HAP-1 (cell line): Measurements from ENCODE around the gene PMPCA.
"Not testable (repeated sequence)": the region's sequence is repeated elsewhere in the genome, so short reads cannot be mapped to it uniquely, and the experiment has no call there.

Experiments used
- DNase-seq, 2 experiments: peaks; one replicate each; pipeline ENCODE4 v3.0.0-alpha.2; 2016 to 2020; ENCODE audit warnings: low spot score in 2 of 2
- H3K27me3 ChIP-seq: fragments of 250-450 bp; sonication (Bioruptor Pico); 2 replicates; pipeline ENCODE4 v1.5.1; 2020; ENCODE audit warnings: low read depth, mild to moderate bottlenecking, moderate library complexity
- H3K36me3 ChIP-seq: fragments of 250-450 bp; sonication (Bioruptor Pico); replicated peaks from 2 replicates; pipeline ENCODE4 v1.5.1; 2020; ENCODE audit warnings: mild to moderate bottlenecking
- H3K4me1 ChIP-seq: fragments of 250-450 bp; sonication (Bioruptor Pico); 2 replicates; pipeline ENCODE4 v1.5.1; 2020; ENCODE audit warnings: mild to moderate bottlenecking
- H3K4me3 ChIP-seq: fragments of 250-450 bp; sonication (Bioruptor Pico); 2 replicates; pipeline ENCODE4 v1.5.1; 2020; ENCODE audit warnings: mild to moderate bottlenecking, moderate library complexity
- H3K9me3 ChIP-seq: fragments of 250-450 bp; sonication (Bioruptor Pico); 2 replicates; pipeline ENCODE4 v1.5.1; 2020; ENCODE audit warnings: mild to moderate bottlenecking, moderate library complexity
- in situ Hi-C: fragments of 300-500 bp; cut with MboI; formaldehyde crosslinking; loops from 3 replicates; pipeline ENCODE4 v1.14.3; 2020; ENCODE audit warnings: low sequenced_read_pairs, inconsistent platforms, mixed read lengths

Gene PMPCA

GRCh38 chr9:136403915-136404800 lies 6.3 kb upstream of the PMPCA start:
- in situ Hi-C loops, result no loop called here
- no peaks in the 10 kb centered on the region for H3K27me3 ChIP-seq
- peaks cover 58% of the 10 kb centered on the region for H3K36me3 ChIP-seq
- H3K4me3 ChIP-seq, result no peak overlapping the region
- H3K4me1 ChIP-seq, result peaks cover 6% of the 10 kb centered on the region
- H3K9me3 ChIP-seq, result no peaks in the 10 kb centered on the region
- DNase-seq, result no peak

DNA sequence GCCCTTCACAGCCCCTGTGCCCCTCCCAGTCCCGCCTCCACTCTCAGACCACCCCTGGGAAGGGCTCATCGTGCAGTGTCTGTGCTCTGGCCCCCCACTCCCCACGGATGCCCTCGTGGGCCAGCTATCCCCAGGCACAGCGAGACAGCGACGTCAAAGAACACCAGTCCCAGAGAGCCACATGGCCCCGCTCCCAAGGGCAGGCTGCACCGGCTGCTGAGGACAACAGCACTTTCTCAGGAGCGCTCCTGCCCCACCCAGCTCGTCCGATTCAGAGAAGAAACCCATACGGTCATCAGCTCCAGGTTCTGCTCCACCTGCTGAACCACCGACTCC lies 5.7 kb upstream of the PMPCA start:
- no peak overlapping the region for H3K4me3 ChIP-seq
- DNase-seq, result no peak
- H3K9me3 ChIP-seq, result no peaks in the 10 kb centered on the region
- in situ Hi-C loops, result no loop called here
- H3K27me3 ChIP-seq, result no peaks in the 10 kb centered on the region
- peaks cover 61% of the 10 kb centered on the region for H3K36me3 ChIP-seq
- peaks cover 12% of the 10 kb centered on the region for H3K4me1 ChIP-seq

DNA sequence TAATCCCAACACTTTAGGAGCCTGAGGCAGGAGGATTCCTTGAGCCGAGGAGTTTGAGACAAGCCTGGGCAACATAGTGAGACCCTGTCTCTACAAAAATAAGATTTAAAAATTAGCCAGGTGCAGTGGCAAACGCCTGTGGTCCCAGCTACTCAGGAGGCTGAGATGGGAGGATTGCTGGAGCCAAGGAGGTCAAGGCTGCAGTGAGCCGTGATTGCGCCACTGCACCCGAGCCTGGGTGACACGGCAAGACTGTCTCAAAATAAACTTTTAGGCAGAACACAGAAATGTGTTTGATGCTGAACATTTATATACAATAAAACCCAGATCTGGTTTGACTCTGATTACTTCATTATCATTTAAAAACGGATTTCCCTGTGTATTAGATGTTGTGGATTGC lies 5.0 kb upstream of the PMPCA start:
- Histone ChIP-seq H3K9me3 (no peaks in the 10 kb centered on the region), H3K4me3 (no peak overlapping the region), H3K27me3 (no peaks in the 10 kb centered on the region), H3K4me1 (peaks cover 9% of the 10 kb centered on the region), H3K36me3 (peaks cover 61% of the 10 kb centered on the region)
- no peak for DNase-seq
- in situ Hi-C loops, result no loop called here

GRCh38 chr9:136405904-136406303 lies 4.6 kb upstream of the PMPCA start:
- in situ Hi-C loops, H3K4me1 ChIP-seq, DNase-seq, H3K4me3 ChIP-seq, H3K27me3 ChIP-seq, H3K9me3 ChIP-seq: not testable (repeated sequence)
- peaks cover 61% of the 10 kb centered on the region for H3K36me3 ChIP-seq

DNA sequence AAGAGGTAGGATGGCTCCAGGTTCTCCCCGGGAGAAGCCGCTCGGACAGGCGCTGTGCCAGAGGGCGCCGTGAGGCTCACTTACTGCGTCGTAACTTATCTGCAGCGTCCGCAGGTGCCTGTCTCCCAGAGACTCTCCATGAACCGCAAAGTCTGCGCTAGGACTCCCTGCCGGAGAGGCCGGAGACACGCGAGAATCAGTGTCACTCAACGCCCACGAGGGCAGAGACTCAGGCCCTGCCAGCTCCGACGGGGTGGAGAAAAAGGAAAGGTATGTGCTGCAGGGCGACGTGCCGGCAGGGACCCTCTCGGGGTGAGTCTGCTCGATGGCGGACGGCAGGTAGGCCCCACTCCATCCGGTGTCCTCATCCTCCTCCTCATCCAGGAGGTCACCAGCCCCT lies 3.4 kb upstream of the PMPCA start:
- H3K4me3 ChIP-seq, H3K9me3 ChIP-seq, DNase-seq, in situ Hi-C loops, H3K27me3 ChIP-seq: not testable (repeated sequence)
- Histone ChIP-seq H3K4me1 (peaks cover 15% of the 10 kb centered on the region), H3K36me3 (peaks cover 59% of the 10 kb centered on the region)

- H3K9me3 ChIP-seq, result no peaks in the 10 kb centered on the region
- H3K4me1 ChIP-seq, result peaks cover 21% of the 10 kb centered on the region
- DNase-seq, result no peak
- no peak overlapping the region for H3K4me3 ChIP-seq
- peaks cover 67% of the 10 kb centered on the region for H3K36me3 ChIP-seq
- in situ Hi-C loops, result no loop called here
- H3K27me3 ChIP-seq, result no peaks in the 10 kb centered on the region
Observed at GRCh38 chr9:136407911-136408310, 2.5 kb upstream of the PMPCA start.

- in situ Hi-C loops, result no loop called here
- peak in 1 of 2 experiments; percentile 54 for DNase-seq
- Histone ChIP-seq H3K4me3 (peak overlapping the region; percentile 99), H3K9me3 (no peaks in the 10 kb centered on the region), H3K27me3 (no peaks in the 10 kb centered on the region), H3K4me1 (peaks cover 21% of the 10 kb centered on the region), H3K36me3 (peaks cover 73% of the 10 kb centered on the region)
Observed at GRCh38 chr9:136409557-136410455, 652 bp upstream of the PMPCA start.

DNA sequence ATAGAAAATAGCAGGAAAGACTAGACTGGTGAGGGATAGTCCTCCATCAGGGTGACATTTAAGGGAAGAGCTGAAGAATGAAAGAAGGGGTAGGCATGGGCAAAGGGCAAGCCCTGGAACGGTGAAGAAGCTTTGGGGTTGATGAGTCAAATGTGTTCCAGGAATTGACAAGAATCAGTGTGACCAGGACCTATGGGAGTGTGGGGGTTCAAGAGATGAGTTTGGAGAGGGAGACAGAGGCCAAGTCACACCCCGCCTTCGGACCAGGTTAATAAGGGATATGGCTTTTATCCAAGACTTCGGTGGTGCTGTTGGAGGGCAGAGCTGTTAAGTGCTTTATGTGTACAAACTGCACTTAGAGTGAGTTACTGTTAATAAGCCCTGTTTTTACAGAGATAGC lies 920 bp downstream of the PMPCA start:
- no peaks in the 10 kb centered on the region for H3K9me3 ChIP-seq
- peaks cover 21% of the 10 kb centered on the region for H3K4me1 ChIP-seq
- H3K4me3 ChIP-seq, result peak overlapping the region; percentile 99
- no peak for DNase-seq
- peaks cover 73% of the 10 kb centered on the region for H3K36me3 ChIP-seq
- H3K27me3 ChIP-seq, result no peaks in the 10 kb centered on the region
- in situ Hi-C loops, result no loop called here

- Histone ChIP-seq H3K9me3 (no peaks in the 10 kb centered on the region), H3K4me3 (no peak overlapping the region), H3K36me3 (peaks cover 71% of the 10 kb centered on the region), H3K4me1 (peaks cover 21% of the 10 kb centered on the region), H3K27me3 (no peaks in the 10 kb centered on the region)
- in situ Hi-C loops, result no loop called here
- DNase-seq, result no peak
Observed at GRCh38 chr9:136412962-136413361, 2.5 kb downstream of the PMPCA start.

DNA sequence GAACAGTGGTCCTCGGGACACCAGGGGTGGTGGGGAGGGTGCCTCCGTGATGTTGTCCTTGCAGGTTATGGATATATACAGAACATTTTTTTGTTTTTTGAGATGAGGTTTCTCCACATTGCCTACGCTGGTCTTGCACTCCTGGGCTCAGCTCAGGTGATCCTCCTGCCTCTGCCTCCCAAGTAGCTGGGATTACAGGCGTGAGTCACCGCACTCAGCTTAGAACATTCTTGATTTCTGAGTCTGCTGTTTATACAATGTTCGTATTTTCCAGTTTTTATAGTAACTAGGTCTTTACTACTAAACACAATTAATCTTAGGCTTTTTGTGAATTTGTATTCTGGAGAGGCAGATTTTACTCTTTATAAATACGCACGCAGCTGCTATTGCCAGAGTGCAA lies 6.0 kb downstream of the PMPCA start:
- no peak overlapping the region for H3K4me3 ChIP-seq
- no peaks in the 10 kb centered on the region for H3K9me3 ChIP-seq
- H3K27me3 ChIP-seq, result no peaks in the 10 kb centered on the region
- no peak for DNase-seq
- peaks cover 81% of the 10 kb centered on the region for H3K36me3 ChIP-seq
- peaks cover 11% of the 10 kb centered on the region; the same call in 1 of the 2 replicates for H3K4me1 ChIP-seq
- in situ Hi-C loops, result no loop called here

- no peak overlapping the region for H3K4me3 ChIP-seq
- H3K36me3 ChIP-seq, result peaks cover 82% of the 10 kb centered on the region
- DNase-seq, result no peak
- in situ Hi-C loops, result no loop called here
- H3K4me1 ChIP-seq, result peaks cover 6% of the 10 kb centered on the region; the same call in 1 of the 2 replicates
- no peaks in the 10 kb centered on the region for H3K9me3 ChIP-seq
- no peaks in the 10 kb centered on the region for H3K27me3 ChIP-seq
Observed at GRCh38 chr9:136416914-136417313, 6.5 kb downstream of the PMPCA start.

- Histone ChIP-seq H3K36me3 (peaks cover 82% of the 10 kb centered on the region), H3K4me1 (no peaks in the 10 kb centered on the region), H3K9me3 (no peaks in the 10 kb centered on the region), H3K4me3 (no peak overlapping the region), H3K27me3 (no peaks in the 10 kb centered on the region)
- in situ Hi-C loops, result no loop called here
- DNase-seq, result no peak
Observed at GRCh38 chr9:136418182-136419091, 8.0 kb downstream of the PMPCA start.

- DNase-seq, result no peak
- Histone ChIP-seq H3K27me3 (no peaks in the 10 kb centered on the region), H3K4me1 (no peaks in the 10 kb centered on the region), H3K4me3 (no peak overlapping the region), H3K9me3 (no peaks in the 10 kb centered on the region), H3K36me3 (peaks cover 82% of the 10 kb centered on the region)
- in situ Hi-C loops, result no loop called here
Observed at GRCh38 chr9:136419092-136419420, 8.6 kb downstream of the PMPCA start.
